ENCODE results near the gene COQ8A. TPM values are rescaled to one million over a fixed set of nuclear protein-coding genes. Genes with fewer than 3 reads are reported as not detected.

Gene COQ8A
- total and polyA plus RNA-seq, 2 experiments from 2014 or later: 25.2 to 37.4 TPM

- DNase-seq (ENCODE audit: low spot score) (no peak), ATAC-seq (no peak)
- Histone ChIP-seq H3K4me2 (no peak overlapping the region), H3K27ac (ENCODE audit: low read depth) (no peak overlapping the region), H3F3A (replicated peaks; ENCODE audit: low read depth) (no peaks in the 10 kb centered on the region), H3K36me3 (ENCODE audit: insufficient read depth) (no peaks in the 10 kb centered on the region; the same call in 1 of the 2 replicates), H3K4me3 (no peak overlapping the region), H3K9me2 (ENCODE audit: insufficient read depth) (no peaks in the 10 kb centered on the region), H4K20me1 (replicated peaks; ENCODE audit: insufficient read depth) (no peaks in the 10 kb centered on the region), H3K4me1 (ENCODE audit: insufficient read depth) (no peaks in the 10 kb centered on the region), H2AFZ (no peak overlapping the region), H3K27me3 (ENCODE audit: insufficient read depth) (no peaks in the 10 kb centered on the region), H3K79me2 (replicated peaks; ENCODE audit: insufficient read depth) (no peaks in the 10 kb centered on the region)
- peaks cover 3% of the 10 kb centered on the region; the same call in 2 of the 3 replicates for H3K4me1 Mint-ChIP-seq
- TF ChIP-seq ZNF331 (CRISPR knock-in tag; IDR thresholded peaks at IDR 0.05; ENCODE audit: low read depth) (no peak), JUNB (IDR thresholded peaks at IDR 0.05; ENCODE audit: unreplicated experiment) (no peak), ZNF462 (CRISPR knock-in tag; IDR thresholded peaks at IDR 0.05) (no peak), EZH2phosphoT487 (IDR thresholded peaks at IDR 0.05; ENCODE audit: unreplicated experiment) (no peak), EZH2 (IDR thresholded peaks at IDR 0.05; ENCODE audit: low read depth, unreplicated experiment) (no peak), ZNF114 (CRISPR knock-in tag; IDR thresholded peaks at IDR 0.05) (no peak), CTCF (conservative IDR thresholded peaks at IDR 0.05; ENCODE audit: low read depth in 2 of 2) (no peak), CREB1 (CRISPR knock-in tag; IDR thresholded peaks at IDR 0.05; ENCODE audit: low read depth) (no peak)
- no peak overlapping the region for H3K4me3 Mint-ChIP-seq
- peaks cover 9% of the 10 kb centered on the region; the same call in 2 of the 3 replicates for H3K36me3 Mint-ChIP-seq (ENCODE audit: low read depth)
- no peak overlapping the region for H3K27ac Mint-ChIP-seq
- H3K27me3 Mint-ChIP-seq (ENCODE audit: insufficient read depth, low read depth, poor library complexity): peaks cover 2% of the 10 kb centered on the region
- no peaks in the 10 kb centered on the region for H3K9me3 Mint-ChIP-seq
Observed at GRCh38 chr1:226965581-226966440, 25.7 kb downstream of the COQ8A start.
